ENCODE results near the gene TRAF3.
"Not testable (repeated sequence)": the region's sequence is repeated elsewhere in the genome, so short reads cannot be mapped to it uniquely, and the experiment has no call there.

The TRAF3 gene

DNA sequence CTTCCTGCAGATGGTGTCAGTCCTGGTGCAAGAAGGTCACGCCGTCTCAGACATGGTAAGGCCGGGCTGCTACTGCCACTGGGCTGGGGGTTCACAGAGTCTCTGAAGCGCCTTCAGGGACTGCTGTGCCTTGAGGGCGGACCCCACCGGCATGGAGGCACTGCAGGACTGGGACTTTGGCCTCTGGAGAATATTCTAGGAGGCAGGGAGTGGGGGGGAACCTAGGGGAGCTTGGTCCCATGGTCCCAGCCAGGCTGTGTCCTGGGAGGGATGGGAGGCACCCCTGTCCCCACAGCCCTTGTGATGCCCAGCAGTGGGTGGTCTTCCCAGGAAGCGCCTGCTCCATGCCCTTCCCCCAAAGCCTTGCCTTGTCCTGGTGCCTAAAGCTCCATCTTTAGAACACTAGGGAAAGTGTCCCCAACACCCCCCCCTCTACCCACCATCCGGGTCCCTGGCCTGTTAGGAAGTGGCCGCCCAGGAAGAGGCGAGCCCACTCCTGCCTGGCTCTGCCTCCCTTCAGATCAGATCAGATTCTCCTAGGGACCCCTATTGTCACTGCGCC is 146.8 kb downstream of the TRAF3 start:
- DNase-seq (ENCODE audit: low read depth): no peak

DNA sequence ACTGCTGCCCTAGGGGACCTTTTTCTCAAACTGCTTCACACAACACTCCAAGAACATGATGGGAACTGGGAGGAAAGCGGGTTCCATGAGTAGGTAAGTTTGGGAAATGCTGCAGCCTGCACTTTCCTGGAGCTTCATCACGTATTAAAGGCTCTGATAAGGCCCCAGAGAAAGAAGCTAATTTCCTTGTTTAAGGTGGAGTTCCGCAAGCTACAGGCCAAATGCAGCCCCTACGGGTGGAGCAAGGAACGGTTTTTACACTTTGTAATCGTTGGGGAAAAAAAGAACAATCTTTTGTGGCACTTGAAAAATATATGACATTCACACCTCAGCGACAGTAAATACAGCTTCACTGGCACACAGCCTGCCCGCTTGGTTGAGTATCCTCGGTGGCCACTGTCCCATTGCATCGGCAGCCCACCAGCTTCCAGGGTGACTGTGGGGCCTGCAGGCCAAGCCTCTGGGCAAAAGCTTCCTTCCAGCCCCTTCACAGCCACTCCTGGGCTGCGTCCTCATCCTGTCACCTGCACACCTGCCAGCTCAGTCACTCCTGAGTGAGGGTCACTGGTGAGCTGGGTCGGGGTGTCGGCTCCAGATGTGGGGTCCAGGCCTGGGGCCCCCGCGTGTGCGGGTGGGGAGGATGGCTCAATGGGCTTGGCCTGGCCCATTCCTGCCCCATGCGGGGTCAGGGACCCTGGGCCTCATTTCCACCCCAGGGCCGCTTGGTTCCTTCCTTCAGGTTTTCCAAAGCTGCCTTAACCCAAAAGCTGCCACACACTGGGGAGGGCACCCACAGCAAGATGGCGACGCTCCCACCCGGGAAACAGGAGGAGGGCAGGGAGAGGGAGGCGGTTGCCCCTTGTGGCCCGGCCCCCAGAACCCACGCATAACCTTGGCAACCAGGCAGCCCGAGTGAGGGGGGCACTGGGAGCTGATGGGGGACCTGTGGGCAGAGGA is 147.7 kb downstream of the TRAF3 start:
- no peak for DNase-seq (ENCODE audit: low read depth)

DNA sequence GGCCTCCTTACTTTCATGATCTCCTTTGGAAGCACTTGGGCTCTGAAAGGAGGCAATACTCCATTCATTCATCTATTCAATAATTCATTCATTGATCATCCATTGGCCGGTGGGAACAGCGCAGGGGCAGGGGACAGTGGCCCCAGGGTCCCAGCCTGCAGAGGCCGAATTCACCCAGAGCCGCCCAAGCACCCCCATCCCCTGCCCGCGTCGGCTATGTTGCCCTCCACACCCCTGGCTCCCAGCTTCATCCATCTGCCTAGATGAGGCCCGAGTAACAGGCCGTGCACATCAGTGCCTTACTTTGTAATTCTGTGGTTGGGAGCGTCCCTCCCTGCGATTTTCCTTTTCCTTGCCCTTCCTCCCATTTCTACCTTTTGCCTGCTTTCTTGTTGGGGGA is 148.4 kb downstream of the TRAF3 start:
- no peak for DNase-seq (ENCODE audit: low read depth)

DNA sequence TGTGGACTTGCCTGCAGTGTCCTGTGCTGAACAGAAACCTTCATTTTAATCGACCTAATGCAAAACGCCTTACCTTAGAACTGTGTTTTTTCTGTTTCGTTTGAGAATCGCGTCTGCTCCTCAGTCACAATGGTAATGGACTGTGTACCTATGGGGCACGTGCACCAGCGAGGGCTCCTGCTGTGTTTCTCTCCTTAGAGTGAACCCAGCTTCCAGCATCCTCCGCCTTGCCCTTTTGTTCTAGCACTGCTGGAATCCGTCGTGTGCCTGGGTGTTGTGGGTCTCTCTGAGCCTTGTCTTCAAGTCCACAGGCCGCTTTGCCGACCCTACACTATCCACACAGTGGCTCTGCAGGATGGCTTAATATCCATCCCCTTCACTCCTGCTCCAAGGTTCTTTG is 148.9 kb downstream of the TRAF3 start:
- no peak for DNase-seq (ENCODE audit: low read depth)

DNA sequence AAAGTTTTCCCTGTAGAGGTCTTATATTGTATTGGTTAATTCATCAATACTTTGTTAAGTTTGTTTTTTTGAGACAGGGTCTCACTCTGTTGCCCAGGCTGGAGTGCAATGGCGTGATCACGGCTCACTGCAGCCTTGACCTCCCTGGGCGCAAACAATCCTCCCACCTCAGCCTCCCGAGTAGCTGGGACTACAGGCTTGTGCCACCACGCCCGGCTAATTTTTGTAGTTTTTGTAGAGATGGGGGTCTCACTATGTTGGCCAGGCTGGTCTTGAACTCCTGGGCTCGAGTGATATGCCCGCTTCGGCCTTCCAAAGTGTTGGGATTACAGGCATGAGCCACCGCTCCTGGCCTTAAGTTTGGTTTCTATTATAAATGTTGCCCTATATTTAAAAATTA is 149.6 kb downstream of the TRAF3 start:
- not testable (repeated sequence) for DNase-seq (ENCODE audit: low read depth)

DNA sequence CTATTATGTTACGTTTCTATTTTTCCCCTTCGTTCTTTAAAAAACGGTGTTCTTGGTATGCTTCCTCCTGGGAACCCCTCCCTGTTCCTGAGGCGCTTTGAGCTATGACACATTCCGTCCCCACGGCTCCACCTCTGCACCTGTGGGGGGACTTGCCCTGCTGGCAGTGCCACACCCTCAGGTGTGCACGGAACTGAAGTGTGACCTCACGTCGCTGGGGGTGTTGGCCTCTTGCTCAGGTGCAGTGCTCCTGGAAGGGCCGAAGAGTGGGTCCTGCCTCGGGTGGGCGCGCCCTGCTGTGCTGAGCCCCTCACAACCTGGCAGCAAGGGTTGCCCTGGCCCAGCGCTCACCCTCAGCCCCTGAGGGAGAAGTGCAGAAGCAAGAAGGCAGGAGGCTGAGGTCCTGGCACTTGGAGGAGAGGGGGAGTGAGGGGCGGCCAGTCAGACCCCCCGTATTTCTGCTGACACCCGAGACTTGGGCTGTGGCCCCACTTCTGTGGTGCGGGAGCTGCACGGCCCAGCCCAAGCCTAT is 150.2 kb downstream of the TRAF3 start:
- no peak for DNase-seq (ENCODE audit: low read depth)

DNA sequence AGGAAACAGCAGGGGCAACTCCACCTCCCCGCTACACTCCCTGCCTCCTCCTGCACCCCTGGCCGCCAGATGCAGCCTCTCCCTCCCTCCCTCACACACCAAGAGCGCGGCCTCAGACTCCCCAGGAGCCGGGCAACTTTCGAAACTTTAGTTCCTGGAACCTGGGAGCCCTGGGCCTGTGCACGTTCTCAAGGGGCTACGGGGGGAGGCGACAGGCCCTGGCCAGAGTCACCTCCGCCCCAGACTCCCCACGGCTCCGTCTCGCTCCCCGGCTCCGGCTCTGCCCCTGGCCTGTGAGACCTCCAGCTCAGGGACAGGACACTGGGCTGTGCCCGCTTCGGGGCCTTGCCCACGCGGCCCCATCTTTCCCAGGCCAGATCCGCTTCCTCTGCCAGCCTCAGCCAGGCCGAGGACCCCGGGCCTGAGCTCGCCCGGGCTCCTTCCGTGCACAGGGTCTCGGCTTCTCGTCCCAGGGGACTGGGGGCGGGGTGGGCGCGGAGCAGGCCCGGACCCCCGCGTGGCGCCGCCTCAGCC is 150.7 kb downstream of the TRAF3 start:
- DNase-seq (ENCODE audit: low read depth): no peak

DNA sequence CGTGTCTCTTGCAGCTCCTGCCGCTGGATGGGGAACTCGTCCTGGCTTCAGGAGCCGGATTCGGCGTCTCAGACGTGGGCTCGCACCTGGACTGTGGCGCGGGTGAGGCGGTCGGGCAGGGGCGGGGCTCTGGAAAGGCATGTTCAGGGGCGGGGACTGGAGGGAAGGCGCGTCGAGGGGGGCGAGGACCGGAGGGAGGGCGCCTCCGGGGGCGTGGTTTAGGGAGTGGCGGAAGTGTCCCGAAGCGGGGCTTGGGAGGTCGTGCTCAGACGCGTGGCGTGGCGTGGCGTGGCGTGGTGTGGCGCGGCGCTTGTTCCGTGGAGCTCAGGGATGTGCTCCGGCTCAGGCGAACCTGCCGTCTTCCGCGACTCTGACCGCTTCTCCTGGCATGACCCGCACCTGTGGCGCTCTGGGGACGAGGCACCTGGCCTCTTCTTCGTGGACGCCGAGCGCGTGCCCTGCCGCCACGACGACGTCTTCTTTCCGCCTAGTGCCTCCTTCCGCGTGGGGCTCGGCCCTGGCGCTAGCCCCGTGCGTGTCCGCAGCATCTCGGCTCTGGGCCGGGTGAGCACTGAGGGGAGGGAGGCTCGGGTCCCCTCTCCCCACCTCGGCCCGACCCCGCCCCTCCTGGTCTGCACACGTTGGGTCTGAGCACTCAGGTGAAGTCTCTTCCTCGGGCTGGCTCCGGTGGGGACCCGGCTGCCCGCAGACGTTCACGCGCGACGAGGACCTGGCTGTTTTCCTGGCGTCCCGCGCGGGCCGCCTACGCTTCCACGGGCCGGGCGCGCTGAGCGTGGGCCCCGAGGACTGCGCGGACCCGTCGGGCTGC is 151.4 kb downstream of the TRAF3 start:
- peak; percentile 40 for DNase-seq (ENCODE audit: low read depth)

DNA sequence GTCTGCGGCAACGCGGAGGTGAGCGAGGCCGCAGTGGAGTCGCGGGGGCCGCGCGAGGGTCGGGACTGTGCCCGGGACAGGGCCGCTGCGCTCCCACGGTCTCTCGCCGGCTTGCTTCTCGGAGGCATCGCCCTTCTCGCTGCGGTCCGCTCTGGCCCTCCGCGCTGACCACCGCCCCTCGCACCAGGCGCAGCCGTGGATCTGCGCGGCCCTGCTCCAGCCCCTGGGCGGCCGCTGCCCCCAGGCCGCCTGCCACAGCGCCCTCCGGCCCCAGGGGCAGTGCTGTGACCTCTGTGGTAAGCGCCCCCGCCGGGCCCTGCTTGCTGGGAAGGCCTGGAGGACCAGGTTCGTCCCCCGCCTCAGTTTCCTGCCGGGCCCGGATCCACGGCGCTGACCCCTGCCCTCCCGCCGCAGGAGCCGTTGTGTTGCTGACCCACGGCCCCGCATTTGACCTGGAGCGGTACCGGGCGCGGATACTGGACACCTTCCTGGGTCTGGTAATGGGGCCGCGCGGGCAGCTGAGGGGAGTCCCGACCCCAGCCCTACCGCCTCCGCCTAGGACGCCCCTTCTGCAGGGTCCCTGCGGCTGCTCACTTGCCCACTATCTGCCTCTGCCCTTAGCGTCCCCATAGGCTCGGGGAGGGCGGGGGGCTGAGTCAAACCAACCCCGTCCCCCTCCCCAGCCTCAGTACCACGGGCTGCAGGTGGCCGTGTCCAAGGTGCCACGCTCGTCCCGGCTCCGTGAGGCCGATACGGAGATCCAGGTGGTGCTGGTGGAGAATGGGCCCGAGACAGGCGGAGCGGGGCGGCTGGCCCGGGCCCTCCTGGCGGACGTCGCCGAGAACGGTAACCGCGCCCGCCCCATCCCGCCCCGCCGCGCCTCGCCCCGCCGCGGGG is 152.2 kb downstream of the TRAF3 start:
- DNase-seq (ENCODE audit: low read depth): no peak

DNA sequence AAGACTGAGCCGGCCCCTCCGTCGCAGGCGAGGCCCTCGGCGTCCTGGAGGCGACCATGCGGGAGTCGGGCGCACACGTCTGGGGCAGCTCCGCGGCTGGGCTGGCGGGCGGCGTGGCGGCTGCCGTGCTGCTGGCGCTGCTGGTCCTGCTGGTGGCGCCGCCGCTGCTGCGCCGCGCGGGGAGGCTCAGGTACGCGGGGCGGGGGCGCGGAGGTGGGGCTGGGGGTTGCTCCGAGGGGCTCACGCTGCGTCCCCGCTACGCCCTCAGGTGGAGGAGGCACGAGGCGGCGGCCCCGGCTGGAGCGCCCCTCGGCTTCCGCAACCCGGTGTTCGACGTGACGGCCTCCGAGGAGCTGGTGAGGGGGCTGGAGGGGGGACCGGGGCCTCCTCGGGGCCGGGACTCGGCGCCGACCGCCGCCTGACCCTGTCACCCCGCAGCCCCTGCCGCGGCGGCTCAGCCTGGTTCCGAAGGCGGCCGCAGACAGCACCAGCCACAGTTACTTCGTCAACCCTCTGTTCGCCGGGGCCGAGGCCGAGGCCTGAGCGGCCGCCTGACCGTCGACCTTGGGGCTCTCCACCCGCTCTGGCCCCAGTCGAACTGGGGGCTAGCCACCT is 153.0 kb downstream of the TRAF3 start:
- DNase-seq (ENCODE audit: low read depth): no peak

DNA sequence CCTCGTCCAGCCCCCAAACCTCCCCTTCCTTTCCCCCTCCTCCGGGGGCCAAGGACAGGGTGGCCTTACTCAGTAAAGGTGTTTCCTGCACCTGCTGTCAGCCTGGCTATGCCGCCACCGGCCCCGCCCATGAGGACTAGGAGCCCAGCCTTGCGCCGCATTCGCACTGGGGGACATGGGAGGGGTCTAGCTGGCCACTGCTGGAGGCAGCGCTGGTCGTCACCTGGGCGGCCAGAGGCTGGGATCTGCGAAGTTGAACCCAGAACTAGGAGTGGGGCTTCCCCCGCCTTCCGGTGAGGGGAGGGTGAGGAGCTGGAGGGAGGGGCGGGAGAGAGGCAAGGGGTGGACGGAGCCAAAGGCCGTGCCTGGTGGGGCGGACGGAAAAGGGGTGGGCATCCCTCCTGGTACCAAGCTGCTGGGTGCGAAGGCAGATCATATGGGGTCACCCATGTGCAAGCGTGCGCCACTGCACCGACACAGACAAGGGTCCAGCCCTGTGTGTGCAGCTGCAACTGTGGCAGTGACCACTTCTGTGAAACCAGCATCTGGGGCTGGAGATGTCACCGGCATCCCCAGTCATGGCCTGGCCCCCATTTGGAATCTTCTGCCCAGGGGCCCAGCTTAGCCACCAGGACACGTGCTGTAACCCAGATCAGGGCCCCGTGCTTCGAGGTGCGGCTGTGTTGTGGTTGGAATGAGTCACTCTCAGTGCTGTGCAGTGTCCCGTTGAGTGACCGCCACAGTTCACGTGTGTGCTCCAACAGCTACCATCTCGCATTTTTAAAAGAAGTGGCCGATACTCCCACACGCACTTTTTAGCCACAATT is 153.7 kb downstream of the TRAF3 start:
- peak; percentile 22 for DNase-seq (ENCODE audit: low read depth)

DNA sequence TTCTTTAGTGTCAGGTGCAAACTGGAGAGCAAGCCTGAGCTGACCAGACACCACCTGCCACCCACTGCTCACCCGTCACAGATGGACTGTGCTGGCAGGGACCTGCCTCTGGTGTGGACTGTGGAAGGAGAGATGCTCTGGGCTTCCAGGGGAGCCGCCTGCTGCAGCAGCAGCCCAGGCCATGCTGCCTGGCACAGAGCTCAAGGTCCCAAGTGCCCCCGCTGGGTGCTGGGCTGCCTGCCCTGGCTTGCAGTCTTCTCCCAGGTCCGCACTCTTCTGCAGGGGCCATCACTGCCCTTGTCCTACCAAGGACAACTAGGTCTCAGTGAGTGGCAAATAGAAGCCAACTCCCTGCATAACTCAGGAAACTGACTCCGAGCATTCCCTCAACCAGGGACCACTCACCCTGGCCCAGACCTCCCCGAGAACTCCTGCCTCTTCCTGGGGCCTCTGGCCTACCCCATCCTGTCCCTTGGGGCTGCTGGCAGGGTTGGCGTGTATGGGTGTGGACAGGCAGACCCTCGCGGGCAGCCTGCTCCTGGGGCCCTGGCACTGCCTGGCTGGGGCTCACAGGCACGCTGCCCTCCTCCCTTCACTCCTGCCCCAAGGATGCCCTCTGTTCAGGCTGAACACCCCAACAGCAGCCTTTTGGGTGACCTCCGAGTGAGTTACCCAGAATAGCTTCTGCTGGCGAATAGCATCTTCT is 154.5 kb downstream of the TRAF3 start:
- DNase-seq (ENCODE audit: low read depth): no peak

DNA sequence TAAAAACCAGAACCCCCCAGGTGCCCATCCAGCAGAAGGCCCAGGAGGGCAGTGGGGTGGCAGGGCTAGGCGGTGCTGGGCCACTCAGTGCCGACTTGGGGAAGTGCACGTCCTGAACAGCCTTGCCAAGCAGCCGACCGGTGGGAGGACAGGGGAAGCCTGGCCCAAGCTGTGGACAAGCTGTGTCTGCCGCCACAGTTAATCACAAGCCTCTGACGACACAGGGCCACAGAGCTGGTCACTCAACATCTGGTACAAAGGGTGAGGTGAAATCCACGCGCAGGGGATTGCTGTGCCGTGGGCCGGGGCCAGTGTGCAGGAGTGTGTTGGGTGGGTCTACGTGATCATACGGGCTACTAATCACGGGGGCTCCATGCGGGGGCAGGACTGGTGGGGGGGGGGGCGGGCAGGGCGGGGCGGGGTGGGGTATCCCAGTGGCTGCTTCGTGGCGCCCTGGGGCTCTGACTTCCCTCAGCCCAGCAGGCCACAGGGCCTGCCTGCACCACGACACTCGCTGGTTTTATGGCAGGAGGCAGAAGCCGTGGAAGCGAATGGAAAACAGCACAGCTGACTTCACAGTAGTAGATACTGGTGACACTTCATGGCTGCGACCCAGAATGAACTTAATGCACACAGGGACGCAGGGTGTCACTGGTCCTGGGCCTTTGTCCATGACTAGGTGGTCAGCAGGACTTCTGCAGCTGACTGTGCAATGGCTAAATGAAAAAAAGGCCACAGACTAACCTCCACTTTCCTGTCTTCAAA is 155.4 kb downstream of the TRAF3 start:
- DNase-seq (ENCODE audit: low read depth): no peak

DNA sequence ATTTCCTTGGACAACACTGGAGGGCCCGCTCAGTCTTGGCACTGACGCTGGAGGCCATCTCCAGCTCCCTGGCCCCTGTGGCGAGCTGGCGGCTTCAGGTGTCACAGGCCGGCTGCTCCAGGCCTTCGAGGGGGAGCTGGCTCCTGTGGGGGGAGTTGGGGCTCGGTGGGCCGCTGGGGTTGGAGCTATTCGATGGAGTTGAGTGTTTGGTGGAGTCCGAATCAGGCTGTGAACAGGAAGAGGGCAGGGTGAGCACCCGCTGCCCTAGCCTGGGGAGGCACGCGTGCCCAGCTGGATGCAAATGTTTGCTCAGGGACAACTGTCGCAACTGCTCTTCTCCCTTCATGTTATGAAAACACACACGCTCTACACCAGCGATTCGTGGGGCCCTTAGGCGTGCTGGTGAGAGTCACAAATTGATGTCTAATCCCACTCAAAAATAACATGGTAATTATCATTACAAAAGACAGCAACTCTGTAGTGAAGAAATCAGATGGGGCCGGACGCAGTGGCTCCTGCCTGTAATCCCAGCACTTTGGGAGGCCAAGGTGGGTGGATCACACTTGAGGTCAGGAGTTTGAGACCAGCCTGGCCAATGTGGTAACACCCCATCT is 156.5 kb downstream of the TRAF3 start:
- DNase-seq (ENCODE audit: low read depth): no peak

DNA sequence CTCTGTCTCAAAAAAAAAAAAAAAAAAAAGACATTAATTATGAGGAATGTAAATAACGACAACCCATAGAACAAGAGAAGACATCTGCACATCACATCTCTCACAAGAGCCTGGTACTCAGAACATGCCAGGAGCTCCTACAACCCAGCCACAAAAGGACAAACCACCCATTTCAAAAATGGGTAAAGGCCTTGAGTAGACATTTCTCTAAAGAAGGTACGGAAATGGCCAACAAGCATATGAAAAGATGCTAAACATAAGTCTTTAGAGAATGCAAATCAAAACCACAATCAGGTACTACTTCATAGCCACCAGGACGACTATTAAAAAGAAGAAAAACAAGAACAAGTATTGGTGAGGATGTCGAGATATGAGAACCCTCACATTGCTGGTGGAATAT is 158.5 kb downstream of the TRAF3 start:
- DNase-seq (ENCODE audit: low read depth): no peak

DNA sequence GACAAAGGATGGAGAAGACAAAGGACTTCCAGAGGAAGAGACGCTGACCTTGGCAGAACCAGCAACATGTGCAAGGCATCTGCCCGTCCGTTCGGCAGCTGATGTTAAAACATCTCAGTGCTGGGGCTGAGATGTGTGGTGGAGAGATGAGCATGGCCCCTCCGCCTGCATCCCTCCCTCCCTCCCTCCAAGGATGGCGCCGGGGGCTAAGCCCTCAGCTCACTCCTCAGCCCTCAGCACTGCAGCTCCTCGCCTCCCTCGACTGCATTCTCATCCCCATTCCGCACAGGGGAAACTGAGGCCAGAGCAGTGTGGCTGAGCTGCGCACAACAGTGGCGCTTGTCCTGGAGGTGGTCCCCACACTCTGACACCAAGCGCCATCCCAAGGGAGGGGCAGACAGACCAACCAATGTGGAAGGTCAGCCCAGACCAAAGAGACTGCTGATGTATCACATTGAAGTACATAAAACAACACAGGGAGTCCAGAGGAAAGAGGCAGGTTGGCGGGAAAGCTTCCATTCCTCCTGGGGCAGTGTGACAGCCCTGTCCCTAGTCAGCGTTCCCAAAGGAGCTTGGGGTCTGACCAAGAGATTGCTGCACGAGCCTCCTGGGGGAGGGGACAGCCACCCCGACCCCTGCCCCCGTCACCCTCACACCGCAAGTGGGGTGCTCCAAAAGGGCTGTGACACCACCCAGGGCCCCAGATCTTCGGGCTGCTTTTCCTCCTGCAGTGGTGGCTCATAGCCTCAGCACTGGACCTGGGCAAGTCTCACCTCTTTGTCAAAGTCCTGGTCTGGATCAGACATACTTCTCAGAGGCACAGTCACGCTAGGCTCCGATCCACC is 160.3 kb downstream of the TRAF3 start:
- no peak for DNase-seq (ENCODE audit: low read depth)

DNA sequence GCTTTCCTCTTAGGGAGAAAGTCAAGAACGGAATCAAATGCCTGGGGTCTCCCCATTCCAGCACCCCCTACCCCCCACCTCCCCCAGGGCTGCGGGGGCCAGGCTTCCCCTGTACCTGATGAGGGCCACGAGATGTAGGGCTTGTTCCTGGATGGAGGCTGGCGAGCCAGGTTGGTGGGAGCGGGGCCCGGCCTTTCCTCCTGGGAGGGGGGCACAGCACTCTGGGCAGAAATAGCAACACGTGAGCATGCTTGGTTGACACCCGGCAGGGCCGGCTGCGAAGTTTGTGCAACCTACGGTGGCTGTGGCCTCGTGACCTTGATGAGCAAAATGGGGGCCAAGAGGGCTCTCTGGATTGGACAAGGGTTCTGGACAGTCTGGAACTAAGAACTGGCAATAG is 160.9 kb downstream of the TRAF3 start:
- no peak for DNase-seq (ENCODE audit: low read depth)
